IPS-18c (cell line): ENCODE data around the gene SRSF7.
A peak's percentile ranks its signal among the peaks of the same experiment; 100 is the strongest.
"Not testable (repeated sequence)": the region's sequence is repeated elsewhere in the genome, so short reads cannot be mapped to it uniquely, and the experiment has no call there.

Source experiments
- H3K4me3 ChIP-seq: 2 replicates; pipeline ENCODE4 v1.7.0; 2013; ENCODE audit warnings: low read depth, mild to moderate bottlenecking, low read length, moderate library complexity; ENCODE audit not compliant: insufficient read depth
- H3K9me3 ChIP-seq: one replicate; pipeline ENCODE4 v1.6.1; 2013; ENCODE audit warnings: mild to moderate bottlenecking, low read length, moderate library complexity; ENCODE audit not compliant: control insufficient read depth, insufficient read depth

SRSF7 gene

GRCh38 chr2:38765149-38765548 is 14.0 kb upstream of the SRSF7 start:
- H3K9me3 ChIP-seq = no peaks in the 10 kb centered on the region
- H3K4me3 ChIP-seq = no peak overlapping the region

- no peaks in the 10 kb centered on the region for H3K9me3 ChIP-seq
- no peak overlapping the region for H3K4me3 ChIP-seq
Observed at GRCh38 chr2:38763728-38764127, 12.6 kb upstream of the SRSF7 start.

GRCh38 chr2:38763228-38763627 is 12.1 kb upstream of the SRSF7 start:
- no peak overlapping the region for H3K4me3 ChIP-seq
- H3K9me3 ChIP-seq = no peaks in the 10 kb centered on the region

GRCh38 chr2:38755891-38756290 is 4.7 kb upstream of the SRSF7 start:
- H3K4me3 ChIP-seq, H3K9me3 ChIP-seq: not testable (repeated sequence)

- no peak overlapping the region for H3K4me3 ChIP-seq
- peaks cover 2% of the 10 kb centered on the region for H3K9me3 ChIP-seq
Observed at GRCh38 chr2:38754506-38754905, 3.3 kb upstream of the SRSF7 start.

- Histone ChIP-seq H3K9me3 (peaks cover 2% of the 10 kb centered on the region), H3K4me3 (no peak overlapping the region)
Observed at GRCh38 chr2:38754049-38754448, 2.9 kb upstream of the SRSF7 start.

DNA sequence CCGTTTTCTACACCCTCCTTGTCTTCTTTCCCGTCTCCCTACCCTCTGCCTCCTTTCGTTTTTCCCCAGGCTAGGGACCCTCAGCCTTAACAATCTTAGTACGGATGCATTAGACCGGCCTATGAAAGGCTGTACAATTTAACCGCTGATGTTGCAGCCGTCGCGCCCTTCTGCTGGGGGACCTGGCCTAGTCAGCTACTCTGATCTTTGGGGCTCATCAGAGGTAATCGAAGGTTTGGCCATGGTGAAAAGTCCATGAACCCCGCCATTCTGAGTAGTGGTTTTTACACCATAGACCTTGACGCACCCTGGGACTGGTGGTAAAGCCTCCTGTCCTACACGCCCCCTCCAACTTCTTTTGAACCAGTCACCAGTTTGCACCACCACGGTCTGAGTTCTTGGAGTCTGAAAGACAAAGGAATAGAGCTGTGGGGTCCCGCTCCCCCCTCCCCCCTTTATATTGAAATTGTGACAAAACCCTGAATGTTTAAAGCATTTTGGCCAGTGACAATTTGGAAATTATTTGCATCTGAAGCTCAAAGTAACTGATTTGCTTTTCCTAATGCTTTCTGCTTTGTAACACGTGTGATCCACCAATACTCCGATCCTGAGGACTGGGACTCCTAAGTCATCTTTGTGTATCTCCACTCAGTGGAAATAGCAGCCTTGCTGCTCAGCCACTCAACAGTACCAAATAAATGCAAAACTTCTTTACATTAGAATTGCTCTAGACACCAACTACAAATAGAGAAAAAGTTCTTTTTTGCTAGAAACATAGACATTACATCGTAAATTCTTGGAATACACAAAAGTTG is 642 bp upstream of the SRSF7 start:
- H3K9me3 ChIP-seq = peaks cover 2% of the 10 kb centered on the region
- H3K4me3 ChIP-seq = peak overlapping the region; percentile 48

DNA sequence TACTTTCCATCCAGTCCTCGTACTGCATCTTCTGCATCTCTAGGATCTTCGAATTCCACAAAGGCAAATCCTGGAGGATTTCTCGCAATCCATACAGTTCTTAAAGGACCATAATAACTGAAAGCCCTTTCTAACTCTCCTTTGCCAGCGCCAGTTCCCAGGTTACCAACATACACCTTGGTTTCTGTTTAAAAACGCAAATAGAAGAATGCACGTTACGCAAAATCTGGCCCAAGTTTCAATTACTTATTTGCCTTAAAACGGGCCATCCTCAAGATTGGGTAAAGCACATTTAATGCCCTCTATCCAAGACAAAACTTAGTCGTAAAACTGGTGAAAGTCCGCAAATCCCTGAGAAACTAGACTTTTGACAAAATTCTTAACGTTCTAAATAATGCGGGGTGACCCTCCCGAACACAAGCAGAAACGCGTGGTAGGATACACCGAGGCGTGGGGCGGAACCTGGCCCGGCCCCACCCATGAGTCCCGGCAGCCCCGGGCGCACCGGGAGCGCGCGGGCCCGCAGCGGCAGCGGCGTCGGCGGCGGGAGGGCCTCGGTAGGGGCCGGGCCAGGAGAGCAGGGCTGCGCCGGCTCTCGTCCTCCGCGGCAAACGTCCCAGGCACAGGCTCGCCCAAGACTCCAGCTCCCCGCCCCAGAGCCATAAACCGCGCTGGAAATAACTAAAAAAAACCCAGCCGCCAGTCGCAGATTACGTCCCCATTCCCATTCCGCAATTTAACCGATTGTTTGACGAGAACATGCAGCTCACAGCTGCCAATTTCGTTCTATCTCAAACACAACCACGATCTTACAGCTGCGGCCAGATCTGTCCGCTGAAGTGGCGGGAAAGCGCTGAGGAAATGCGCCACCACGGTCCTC is 910 bp downstream of the SRSF7 start:
- H3K4me3 ChIP-seq = peak overlapping the region; percentile 98
- H3K9me3 ChIP-seq = no peaks in the 10 kb centered on the region

DNA sequence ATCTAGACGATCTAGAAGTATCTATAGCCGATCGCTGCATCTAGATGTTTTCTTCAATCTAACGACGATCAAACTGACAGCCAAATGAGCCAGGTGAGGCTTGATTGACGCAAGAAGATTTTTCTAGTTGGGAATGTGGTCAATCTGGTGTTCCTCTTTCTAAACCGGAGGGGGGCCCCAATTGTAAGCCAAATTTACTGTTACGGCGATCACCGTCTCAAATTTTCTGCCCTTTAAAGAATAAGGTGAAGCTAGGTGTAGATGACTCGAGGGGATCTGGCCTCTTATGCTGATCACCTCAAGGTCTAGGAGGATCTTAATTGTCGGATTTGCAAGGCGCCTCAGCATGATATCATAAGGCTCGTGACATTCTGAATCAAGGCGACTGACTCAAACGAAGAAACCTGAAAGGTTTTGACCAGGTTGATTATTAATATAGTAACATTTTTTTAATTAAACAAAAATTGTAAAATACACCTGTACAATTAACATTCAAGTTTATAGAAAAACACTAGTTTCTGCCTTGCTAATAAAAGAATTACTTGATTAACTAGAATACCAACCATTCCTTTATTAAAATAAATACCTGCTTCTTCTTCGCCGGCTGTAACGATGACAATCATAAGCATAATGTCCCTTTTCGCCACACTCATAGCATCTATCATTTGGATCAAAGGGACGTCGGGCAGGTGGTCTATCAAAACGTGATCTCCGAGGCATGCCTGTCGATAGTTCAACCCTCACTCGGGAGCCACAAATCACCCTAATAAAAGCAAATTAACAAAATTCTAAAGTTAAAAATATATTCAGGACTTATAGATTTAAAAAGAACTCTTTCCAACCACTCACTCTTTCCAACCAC is 2.0 kb downstream of the SRSF7 start:
- H3K4me3 ChIP-seq = peak overlapping the region; percentile 98
- no peaks in the 10 kb centered on the region for H3K9me3 ChIP-seq

DNA sequence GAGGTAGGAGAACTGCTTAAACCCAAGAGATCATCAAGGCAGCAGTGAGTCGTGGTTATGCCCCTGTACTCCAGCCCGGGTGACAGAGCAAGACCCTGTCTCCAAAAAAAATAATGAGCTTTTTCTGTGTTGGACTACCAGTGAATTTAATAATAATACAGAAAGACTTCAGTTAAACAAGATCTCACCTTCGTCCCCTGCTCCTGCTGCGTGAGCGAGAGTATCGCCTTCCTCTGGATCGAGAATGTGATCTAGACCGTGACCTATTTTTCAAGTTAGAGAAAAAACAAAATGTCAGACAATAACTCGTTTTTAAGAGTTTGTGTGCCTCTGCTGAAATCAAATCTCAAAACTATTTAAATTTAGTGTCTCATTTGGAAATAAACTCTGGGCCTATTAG is 2.8 kb downstream of the SRSF7 start:
- Histone ChIP-seq H3K9me3 (no peaks in the 10 kb centered on the region), H3K4me3 (no peak overlapping the region)

DNA sequence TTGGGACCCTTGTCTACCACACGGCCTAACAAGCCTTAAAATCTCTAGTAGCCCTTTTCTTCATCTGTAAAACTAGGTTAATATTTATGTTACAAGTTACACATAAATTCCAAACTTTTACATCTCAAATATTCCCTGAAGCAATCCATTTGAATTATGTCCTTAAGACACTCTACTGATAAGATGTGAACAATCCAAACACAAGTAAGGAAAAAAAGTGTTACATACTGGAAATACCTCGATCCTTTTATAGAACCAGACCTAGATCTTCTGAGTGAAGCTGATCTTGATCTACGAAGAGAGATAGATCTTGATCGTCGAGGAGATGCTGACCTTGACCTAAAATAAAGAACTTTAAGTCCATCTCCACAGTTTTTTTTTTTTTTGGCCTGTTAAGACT is 3.3 kb downstream of the SRSF7 start:
- H3K4me3 ChIP-seq = no peak overlapping the region
- no peaks in the 10 kb centered on the region for H3K9me3 ChIP-seq

- Histone ChIP-seq H3K4me3 (no peak overlapping the region), H3K9me3 (no peaks in the 10 kb centered on the region)
Observed at GRCh38 chr2:38747007-38747424, 4.1 kb downstream of the SRSF7 start.

DNA sequence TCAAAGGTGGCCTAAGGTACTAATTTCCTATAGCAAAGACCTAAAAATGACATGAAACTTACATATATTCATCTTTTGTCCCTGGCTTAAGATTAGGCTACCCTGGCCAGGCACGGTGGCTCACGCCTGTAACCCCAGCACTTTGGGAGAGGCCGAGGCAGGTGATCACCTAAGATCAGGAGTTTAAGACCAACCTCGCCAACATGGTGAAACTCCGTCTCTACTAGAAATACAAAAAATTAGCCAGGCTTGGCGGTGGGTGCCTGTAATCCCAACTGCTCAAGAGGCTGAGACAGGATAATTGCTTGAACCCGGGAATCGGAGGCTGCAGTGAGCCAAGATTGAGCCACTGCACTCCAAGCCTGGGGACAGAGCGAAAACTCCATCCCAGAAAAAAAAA is 5.9 kb downstream of the SRSF7 start:
- no peaks in the 10 kb centered on the region for H3K9me3 ChIP-seq
- no peak overlapping the region for H3K4me3 ChIP-seq

DNA sequence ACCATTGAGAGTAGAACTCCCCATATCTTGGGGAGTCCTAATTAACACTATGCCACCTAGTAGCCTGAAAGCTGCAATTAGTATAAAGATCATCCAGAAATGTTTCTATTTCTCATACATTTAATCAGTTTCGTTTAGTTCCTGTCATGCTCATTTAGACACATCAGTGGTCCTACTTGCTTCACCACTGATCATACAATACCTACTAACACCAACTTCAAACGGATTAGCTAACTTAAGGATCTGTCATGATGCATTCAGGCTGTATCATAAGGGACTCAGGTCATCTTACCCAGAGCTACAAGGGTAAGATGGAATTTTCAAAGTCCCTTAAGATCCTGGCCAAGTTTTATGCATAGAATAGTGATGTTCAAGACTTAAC is 6.8 kb downstream of the SRSF7 start:
- H3K4me3 ChIP-seq = no peak overlapping the region
- no peaks in the 10 kb centered on the region for H3K9me3 ChIP-seq

DNA sequence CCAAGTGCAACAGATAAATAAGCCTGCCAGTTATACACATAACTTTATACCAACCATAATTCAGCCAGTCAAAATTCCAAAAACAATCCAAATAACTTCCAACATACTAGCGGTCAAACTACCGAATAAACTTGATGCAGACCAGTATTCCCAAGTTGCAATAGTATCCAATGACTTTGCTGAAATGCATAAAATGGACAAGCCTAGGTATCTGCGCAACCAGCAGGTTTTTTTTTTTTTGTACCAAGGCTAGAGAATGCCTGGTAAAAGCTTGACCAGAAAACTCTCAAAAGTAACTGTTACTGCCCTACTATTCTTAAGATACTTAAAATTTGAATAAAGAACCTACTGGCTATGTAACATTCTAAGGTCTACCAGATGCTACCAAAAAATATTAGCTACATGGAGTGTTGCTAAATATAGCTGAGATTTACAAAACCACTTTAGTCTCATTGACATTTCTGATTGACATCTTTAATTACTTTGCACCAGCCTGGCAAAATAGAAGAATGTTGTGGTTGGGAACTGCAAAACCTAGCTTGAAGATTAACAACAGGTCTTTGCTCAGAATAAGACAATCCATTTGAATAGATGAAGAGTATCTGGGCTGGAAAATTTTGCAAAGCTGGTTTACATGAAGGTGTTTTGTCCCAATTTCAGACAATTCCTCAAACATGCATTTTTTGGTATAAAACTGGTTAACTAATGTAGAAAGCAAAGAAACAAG is 7.3 kb downstream of the SRSF7 start:
- Histone ChIP-seq H3K9me3 (no peaks in the 10 kb centered on the region), H3K4me3 (no peak overlapping the region)

GRCh38 chr2:38742797-38743559 is 8.2 kb downstream of the SRSF7 start:
- H3K9me3 ChIP-seq = no peaks in the 10 kb centered on the region
- H3K4me3 ChIP-seq = no peak overlapping the region
